ENCODE data around the gene CA11. TPM values are rescaled to one million over a fixed set of nuclear protein-coding genes. Genes with fewer than 3 reads are reported as not detected.
"Not testable (repeated sequence)": the region's sequence is repeated elsewhere in the genome, so short reads cannot be mapped to it uniquely, and the experiment has no call there.

CA11 gene
- 61.6 TPM for polyA plus RNA-seq (2013, experiment 1 of 2)
- polyA plus RNA-seq (2013, experiment 2 of 2) = 56.1 TPM

GRCh38 chr19:48646001-48646721 lies at the start of gene CA11:
CA11 (minus strand) TSS chr19:48646187; CDS start chr19:48645632, 555 bp downstream.
- Histone ChIP-seq H3K27ac (ENCODE audit: low read depth, low read length) (peak within 1 kb of the TSS; percentile 96), H3K36me3 (ENCODE audit: insufficient read depth, low read length) (no peaks in the 10 kb centered on the region)
- under 1% methylated on average over 32 of the region's 33 CpGs for WGBS

DNA sequence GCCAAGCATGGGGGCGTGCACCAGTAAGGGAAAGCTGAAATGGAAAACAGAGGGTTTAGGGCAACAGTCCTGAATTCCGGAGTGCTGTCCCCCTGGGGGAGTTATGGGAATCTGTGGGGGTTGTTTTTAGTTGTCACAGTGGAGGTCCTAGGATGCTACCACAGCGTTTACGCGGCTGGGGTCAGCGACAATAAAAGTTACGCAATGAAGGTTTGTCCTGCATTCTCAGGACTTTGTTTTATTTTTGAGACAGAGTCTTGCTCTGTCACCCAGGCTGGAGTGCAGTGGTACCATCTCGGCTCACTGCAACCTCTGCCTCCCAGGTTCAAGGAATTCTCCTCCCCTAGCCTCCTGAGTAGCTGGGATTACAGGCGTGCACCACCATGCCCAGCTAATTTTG lies 47.6 kb upstream of the CA11 start:
- not testable (repeated sequence) for H3K27me3 ChIP-seq (ENCODE audit: insufficient read depth, low read length); H3K27ac ChIP-seq (ENCODE audit: low read depth, low read length); H3K9me3 ChIP-seq (ENCODE audit: insufficient read depth, low read depth, low read length); H3K9ac ChIP-seq (ENCODE audit: low read depth, low read length); H3K36me3 ChIP-seq (ENCODE audit: insufficient read depth, low read length); H3K4me3 ChIP-seq (ENCODE audit: low read length); H3K4me1 ChIP-seq (ENCODE audit: insufficient read depth, low read length)
- WGBS = 90% methylated on average over 9 of the region's 9 CpGs

More at GRCh38 chr19:48646001-48646721, at the start of gene CA11:
- H3K9ac ChIP-seq (ENCODE audit: low read depth, low read length) = peak within 1 kb of the TSS; percentile 17
- H3K4me1 ChIP-seq (ENCODE audit: insufficient read depth, low read length) = peaks cover 6% of the 10 kb centered on the region; the same call in 1 of the 2 replicates
- H3K4me3 ChIP-seq (ENCODE audit: low read length) = peak within 1 kb of the TSS; percentile 67
- H3K9me3 ChIP-seq (ENCODE audit: insufficient read depth, low read depth, low read length) = no peaks in the 10 kb centered on the region
- H3K27me3 ChIP-seq (ENCODE audit: insufficient read depth, low read length) = no peaks in the 10 kb centered on the region

GRCh38 chr19:48689449-48689848 lies 43.5 kb upstream of the CA11 start:
- Histone ChIP-seq H3K27ac (ENCODE audit: low read depth, low read length) (no peak overlapping the region), H3K9ac (ENCODE audit: low read depth, low read length) (no peak overlapping the region), H3K36me3 (ENCODE audit: insufficient read depth, low read length) (no peaks in the 10 kb centered on the region), H3K27me3 (ENCODE audit: insufficient read depth, low read length) (no peaks in the 10 kb centered on the region), H3K9me3 (ENCODE audit: insufficient read depth, low read depth, low read length) (no peaks in the 10 kb centered on the region), H3K4me1 (ENCODE audit: insufficient read depth, low read length) (no peaks in the 10 kb centered on the region), H3K4me3 (ENCODE audit: low read length) (no peak overlapping the region)
- 92% methylated on average over 6 of the region's 7 CpGs for WGBS

- Histone ChIP-seq H3K9ac (ENCODE audit: low read depth, low read length) (no peak overlapping the region), H3K4me3 (ENCODE audit: low read length) (no peak overlapping the region), H3K27me3 (ENCODE audit: insufficient read depth, low read length) (no peaks in the 10 kb centered on the region), H3K27ac (ENCODE audit: low read depth, low read length) (no peak overlapping the region), H3K36me3 (ENCODE audit: insufficient read depth, low read length) (no peaks in the 10 kb centered on the region), H3K9me3 (ENCODE audit: insufficient read depth, low read depth, low read length) (no peaks in the 10 kb centered on the region), H3K4me1 (ENCODE audit: insufficient read depth, low read length) (no peaks in the 10 kb centered on the region)
- WGBS = 88% methylated on average over 3 of the region's 3 CpGs
These were observed 41.8 kb upstream of the CA11 start for GRCh38 chr19:48687776-48688175.

DNA sequence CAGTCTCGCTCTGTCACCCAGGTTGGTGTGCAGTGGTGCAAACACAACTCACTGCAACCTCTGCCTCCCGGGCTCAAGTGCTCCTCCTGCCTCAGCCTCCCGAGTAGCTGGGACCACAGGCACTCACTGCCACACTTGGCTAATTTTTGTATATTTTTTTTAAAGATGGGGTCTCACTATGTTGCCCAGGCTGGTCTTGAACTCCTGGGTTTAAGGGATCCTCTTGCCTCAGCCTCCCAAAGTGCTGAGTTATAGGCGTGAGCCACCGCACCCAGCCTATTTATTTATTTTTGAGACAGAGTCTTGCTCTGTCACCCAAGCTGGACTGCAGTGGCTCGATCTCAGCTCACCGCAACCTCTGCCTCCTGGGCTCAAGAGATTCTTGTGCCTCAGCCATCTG lies 40.6 kb upstream of the CA11 start:
- not testable (repeated sequence) for H3K9me3 ChIP-seq (ENCODE audit: insufficient read depth, low read depth, low read length); H3K27ac ChIP-seq (ENCODE audit: low read depth, low read length); H3K27me3 ChIP-seq (ENCODE audit: insufficient read depth, low read length); H3K9ac ChIP-seq (ENCODE audit: low read depth, low read length); H3K4me3 ChIP-seq (ENCODE audit: low read length); H3K4me1 ChIP-seq (ENCODE audit: insufficient read depth, low read length); H3K36me3 ChIP-seq (ENCODE audit: insufficient read depth, low read length)
- WGBS = 91% methylated on average over 7 of the region's 7 CpGs

- Histone ChIP-seq H3K9ac (ENCODE audit: low read depth, low read length) (no peak overlapping the region), H3K27ac (ENCODE audit: low read depth, low read length) (no peak overlapping the region), H3K36me3 (ENCODE audit: insufficient read depth, low read length) (no peaks in the 10 kb centered on the region), H3K4me3 (ENCODE audit: low read length) (no peak overlapping the region), H3K9me3 (ENCODE audit: insufficient read depth, low read depth, low read length) (no peaks in the 10 kb centered on the region), H3K27me3 (ENCODE audit: insufficient read depth, low read length) (no peaks in the 10 kb centered on the region), H3K4me1 (ENCODE audit: insufficient read depth, low read length) (no peaks in the 10 kb centered on the region)
- 80% methylated on average over 3 of the region's 3 CpGs for WGBS
These were observed 40.1 kb upstream of the CA11 start for GRCh38 chr19:48686088-48686487.

DNA sequence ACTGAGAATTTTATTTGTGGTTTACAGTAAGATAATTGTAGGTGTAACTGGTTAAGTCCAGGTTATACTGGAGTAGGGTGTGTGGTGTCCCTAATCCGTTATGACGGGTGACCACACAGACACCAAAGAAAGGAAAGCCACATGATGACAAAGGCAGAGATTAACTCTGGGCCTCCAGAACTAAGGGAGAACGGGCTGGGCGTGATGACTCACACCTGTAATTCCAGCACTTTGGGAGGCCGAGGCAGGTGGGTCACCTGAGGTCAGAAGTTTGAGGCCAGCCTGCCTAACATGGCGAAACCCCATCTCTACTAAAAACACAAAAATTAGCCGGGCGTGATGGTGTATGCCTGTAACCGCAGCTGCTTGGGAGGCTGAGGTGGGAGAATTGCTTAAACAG lies 39.6 kb upstream of the CA11 start:
- Histone ChIP-seq H3K4me3 (ENCODE audit: low read length) (no peak overlapping the region), H3K9me3 (ENCODE audit: insufficient read depth, low read depth, low read length) (no peaks in the 10 kb centered on the region), H3K9ac (ENCODE audit: low read depth, low read length) (no peak overlapping the region), H3K36me3 (ENCODE audit: insufficient read depth, low read length) (no peaks in the 10 kb centered on the region), H3K27ac (ENCODE audit: low read depth, low read length) (no peak overlapping the region), H3K4me1 (ENCODE audit: insufficient read depth, low read length) (no peaks in the 10 kb centered on the region), H3K27me3 (ENCODE audit: insufficient read depth, low read length) (no peaks in the 10 kb centered on the region)
- 87% methylated on average over 9 of the region's 9 CpGs for WGBS

DNA sequence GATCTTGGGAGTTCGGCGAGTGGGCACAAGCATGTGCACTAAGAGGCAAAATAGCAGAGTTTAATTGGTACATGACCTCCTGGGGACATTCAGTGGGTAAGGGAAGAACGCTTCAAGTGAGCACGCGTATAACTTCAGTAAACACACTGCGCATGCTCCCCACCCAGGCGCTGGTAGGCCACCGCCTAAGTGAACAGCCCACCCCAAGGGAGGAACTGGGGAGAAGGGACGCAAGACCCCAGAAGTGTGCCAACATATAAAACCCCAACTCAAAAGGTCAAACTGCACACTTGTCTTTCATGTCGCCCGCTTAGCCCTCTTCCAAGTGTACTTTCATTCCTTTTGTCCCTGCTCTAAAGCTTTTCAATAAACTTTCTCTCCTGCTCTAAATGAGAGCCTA lies 37.4 kb upstream of the CA11 start:
- WGBS = 92% methylated on average over 11 of the region's 11 CpGs
- Histone ChIP-seq H3K36me3 (ENCODE audit: insufficient read depth, low read length) (no peaks in the 10 kb centered on the region), H3K9ac (ENCODE audit: low read depth, low read length) (no peak overlapping the region), H3K9me3 (ENCODE audit: insufficient read depth, low read depth, low read length) (no peaks in the 10 kb centered on the region), H3K27ac (ENCODE audit: low read depth, low read length) (no peak overlapping the region), H3K27me3 (ENCODE audit: insufficient read depth, low read length) (no peaks in the 10 kb centered on the region), H3K4me1 (ENCODE audit: insufficient read depth, low read length) (no peaks in the 10 kb centered on the region), H3K4me3 (ENCODE audit: low read length) (no peak overlapping the region)

DNA sequence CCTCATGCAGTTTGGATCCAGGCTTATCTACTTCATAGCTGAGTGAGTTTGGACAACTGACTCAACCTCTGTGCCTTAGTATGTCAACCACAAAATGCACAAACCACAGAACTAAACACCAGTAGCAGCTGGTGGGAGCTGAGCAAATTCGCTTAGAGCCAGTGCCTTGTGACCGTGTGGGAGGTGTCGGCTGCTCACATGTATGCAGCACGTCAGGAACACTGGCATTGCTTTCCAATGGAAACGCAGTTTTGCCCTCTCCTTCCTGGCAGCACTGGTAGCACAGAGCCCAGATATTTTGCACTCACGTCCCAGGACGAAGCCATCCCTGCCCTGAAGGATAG lies 35.1 kb upstream of the CA11 start:
- Histone ChIP-seq H3K27me3 (ENCODE audit: insufficient read depth, low read length) (no peaks in the 10 kb centered on the region), H3K4me1 (ENCODE audit: insufficient read depth, low read length) (no peaks in the 10 kb centered on the region), H3K4me3 (ENCODE audit: low read length) (no peak overlapping the region), H3K9me3 (ENCODE audit: insufficient read depth, low read depth, low read length) (no peaks in the 10 kb centered on the region), H3K36me3 (ENCODE audit: insufficient read depth, low read length) (no peaks in the 10 kb centered on the region), H3K9ac (ENCODE audit: low read depth, low read length) (no peak overlapping the region), H3K27ac (ENCODE audit: low read depth, low read length) (no peak overlapping the region)
- 93% methylated on average over 7 of the region's 7 CpGs for WGBS

- H3K9ac ChIP-seq (ENCODE audit: low read depth, low read length) = no peak overlapping the region
- WGBS = 94% methylated on average over 45 of the region's 45 CpGs
- H3K36me3 ChIP-seq (ENCODE audit: insufficient read depth, low read length) = no peaks in the 10 kb centered on the region
- no peak overlapping the region for H3K27ac ChIP-seq (ENCODE audit: low read depth, low read length)
- H3K4me3 ChIP-seq (ENCODE audit: low read length) = no peak overlapping the region
- no peaks in the 10 kb centered on the region for H3K9me3 ChIP-seq (ENCODE audit: insufficient read depth, low read depth, low read length)
- H3K27me3 ChIP-seq (ENCODE audit: insufficient read depth, low read length) = no peaks in the 10 kb centered on the region
- 0 out of 2 replicates have a peak, but pooled peaks cover 3% of the 10 kb centered on the region for H3K4me1 ChIP-seq (ENCODE audit: insufficient read depth, low read length)
These were observed 34.6 kb upstream of the CA11 start for GRCh38 chr19:48680436-48681126.

DNA sequence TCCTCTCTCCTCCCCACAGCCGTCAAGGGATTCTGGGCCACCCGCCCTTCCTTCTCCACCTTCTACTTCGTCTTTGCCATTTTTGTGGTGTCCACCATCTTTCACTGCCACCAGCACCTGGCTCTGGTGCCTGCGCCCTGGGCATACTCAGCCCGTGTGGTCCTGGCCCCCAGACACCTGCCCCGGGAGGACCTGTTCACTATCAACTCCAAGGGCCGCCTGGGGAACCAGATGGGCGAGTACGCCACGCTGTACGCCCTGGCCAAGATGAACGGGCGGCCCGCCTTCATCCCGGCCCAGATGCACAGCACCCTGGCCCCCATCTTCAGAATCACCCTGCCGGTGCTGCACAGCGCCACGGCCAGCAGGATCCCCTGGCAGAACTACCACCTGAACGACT lies 34.0 kb upstream of the CA11 start:
- not testable (repeated sequence) for H3K4me3 ChIP-seq (ENCODE audit: low read length); H3K9ac ChIP-seq (ENCODE audit: low read depth, low read length); H3K27me3 ChIP-seq (ENCODE audit: insufficient read depth, low read length); H3K36me3 ChIP-seq (ENCODE audit: insufficient read depth, low read length); H3K27ac ChIP-seq (ENCODE audit: low read depth, low read length); H3K4me1 ChIP-seq (ENCODE audit: insufficient read depth, low read length); H3K9me3 ChIP-seq (ENCODE audit: insufficient read depth, low read depth, low read length)
- WGBS = 94% methylated on average over 14 of the region's 19 CpGs
